Cerebellar nuclear complex (tissue), 1 donor: Measurements from ENCODE around the gene PRAMEF17.
"Not testable (repeated sequence)": the region's sequence is repeated elsewhere in the genome, so short reads cannot be mapped to it uniquely, and the experiment has no call there.

Experiments used
- DNase-seq, 2 experiments: peaks; one replicate each; lab custom pipeline; 2025; lab: John Stamatoyannopoulos, UW

Gene PRAMEF17

GRCh38 chr1:13389332-13389731 is at the start of gene PRAMEF17:
PRAMEF17 (plus strand) TSS chr1:13389632; CDS start chr1:13389658, 26 bp downstream.
- DNase-seq: not testable (repeated sequence)

- DNase-seq: not testable (repeated sequence)
Observed at GRCh38 chr1:13342496-13342895, 46.9 kb upstream of the PRAMEF17 start.

- DNase-seq: not testable (repeated sequence)
Observed at GRCh38 chr1:13347034-13347433, 42.4 kb upstream of the PRAMEF17 start, which contains the start of gene PRAMEF14. PRAMEF14 (minus strand) TSS chr1:13347134; CDS start chr1:13345314, 1,820 bp downstream.

- DNase-seq: not testable (repeated sequence)
Observed at GRCh38 chr1:13353476-13353875, 36.0 kb upstream of the PRAMEF17 start.

GRCh38 chr1:13354475-13354874 is 35.0 kb upstream of the PRAMEF17 start:
- not testable (repeated sequence) for DNase-seq

GRCh38 chr1:13356774-13357173 is 32.7 kb upstream of the PRAMEF17 start:
- not testable (repeated sequence) for DNase-seq

GRCh38 chr1:13362364-13362763 is 27.1 kb upstream of the PRAMEF17 start:
- not testable (repeated sequence) for DNase-seq

- DNase-seq: not testable (repeated sequence)
Observed at GRCh38 chr1:13364928-13365327, 24.5 kb upstream of the PRAMEF17 start.

GRCh38 chr1:13366536-13366935 is 22.9 kb upstream of the PRAMEF17 start:
- DNase-seq: not testable (repeated sequence)

GRCh38 chr1:13368544-13368943 is 20.9 kb upstream of the PRAMEF17 start:
- not testable (repeated sequence) for DNase-seq

- not testable (repeated sequence) for DNase-seq
Observed at GRCh38 chr1:13378983-13379382, 10.4 kb upstream of the PRAMEF17 start.

GRCh38 chr1:13380380-13380779 is 9.1 kb upstream of the PRAMEF17 start:
- not testable (repeated sequence) for DNase-seq

GRCh38 chr1:13393004-13393403 is 3.6 kb downstream of the PRAMEF17 start:
- DNase-seq: not testable (repeated sequence)

- DNase-seq: not testable (repeated sequence)
Observed at GRCh38 chr1:13394761-13395160, 5.3 kb downstream of the PRAMEF17 start.

GRCh38 chr1:13395311-13395710 is 5.9 kb downstream of the PRAMEF17 start:
- DNase-seq: not testable (repeated sequence)

- no peak for DNase-seq
Observed at GRCh38 chr1:13407811-13408210, 18.4 kb downstream of the PRAMEF17 start.

GRCh38 chr1:13410150-13410549 is 20.7 kb downstream of the PRAMEF17 start, which contains the start of gene PRAMEF20:
PRAMEF20 (plus strand) TSS chr1:13410450; CDS start chr1:13416355, 5,905 bp downstream.
- DNase-seq: not testable (repeated sequence)

GRCh38 chr1:13430495-13430894 is 41.1 kb downstream of the PRAMEF17 start:
- DNase-seq: no peak

- no peak for DNase-seq
Observed at GRCh38 chr1:13432251-13432650, 42.8 kb downstream of the PRAMEF17 start.

GRCh38 chr1:13433694-13434358 is 44.4 kb downstream of the PRAMEF17 start:
- DNase-seq: not testable (repeated sequence)

- no peak for DNase-seq
Observed at GRCh38 chr1:13435458-13435857, 46.0 kb downstream of the PRAMEF17 start.

GRCh38 chr1:13439104-13439783 is 49.8 kb downstream of the PRAMEF17 start:
- not testable (repeated sequence) for DNase-seq
